Measurements from ENCODE around the gene DNAI2.

Gene DNAI2

DNA sequence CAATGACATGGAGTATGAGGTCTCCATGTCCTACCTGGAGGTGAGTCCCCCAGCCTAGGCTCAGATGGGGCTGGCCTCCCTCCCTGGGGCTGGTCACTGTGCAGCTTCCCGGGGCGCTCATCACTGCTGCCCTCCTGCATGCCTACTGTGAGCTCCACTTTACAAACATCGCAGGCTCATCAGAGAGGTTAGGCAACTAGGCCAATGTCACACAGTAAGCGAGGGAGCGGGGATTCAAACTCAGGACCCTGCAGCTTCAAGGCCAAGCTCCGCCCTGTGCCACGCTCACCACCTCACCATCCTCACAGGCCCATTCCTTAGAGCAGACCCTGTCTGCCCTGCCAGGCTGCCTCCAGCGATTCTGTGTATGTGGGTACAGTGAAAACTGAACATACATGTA lies 69.1 kb downstream of the DNAI2 start:
- DNase-seq: no peak

DNA sequence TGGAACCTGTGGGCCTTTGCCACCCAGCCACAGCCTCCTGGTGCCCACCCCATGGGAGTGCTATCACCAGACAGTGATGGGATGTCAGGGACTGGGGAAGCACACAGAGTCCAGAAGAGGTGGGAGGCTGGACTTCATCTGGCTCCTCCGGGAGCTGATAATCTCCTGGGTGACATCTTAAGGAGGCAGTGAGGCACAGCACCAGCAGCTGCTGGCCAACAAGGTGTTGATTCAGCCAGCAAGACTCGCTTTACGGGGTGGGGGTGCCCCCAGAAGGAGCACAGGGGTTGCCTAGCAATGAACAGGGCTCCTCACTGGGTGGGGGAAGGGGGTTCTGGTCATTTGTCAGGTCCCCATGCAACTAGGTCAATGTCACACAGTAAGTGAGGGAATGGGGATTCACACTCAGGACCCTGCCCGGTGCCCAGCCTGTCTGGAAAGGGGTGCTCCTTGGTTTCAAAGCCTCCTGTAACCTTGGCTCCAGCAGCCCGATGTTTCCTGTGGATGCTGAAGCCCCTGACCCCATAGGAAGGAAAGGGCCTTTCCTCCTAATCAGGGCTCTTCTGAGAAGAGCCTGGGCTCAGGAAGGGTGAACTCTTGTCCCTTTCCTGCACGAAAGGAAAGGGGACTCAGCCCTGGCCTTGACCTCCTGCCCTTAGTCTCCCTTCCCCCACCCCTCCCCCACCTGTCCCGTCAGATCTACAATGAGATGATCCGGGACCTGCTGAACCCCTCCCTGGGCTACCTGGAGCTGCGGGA lies 69.7 kb downstream of the DNAI2 start:
- DNase-seq: no peak

DNA sequence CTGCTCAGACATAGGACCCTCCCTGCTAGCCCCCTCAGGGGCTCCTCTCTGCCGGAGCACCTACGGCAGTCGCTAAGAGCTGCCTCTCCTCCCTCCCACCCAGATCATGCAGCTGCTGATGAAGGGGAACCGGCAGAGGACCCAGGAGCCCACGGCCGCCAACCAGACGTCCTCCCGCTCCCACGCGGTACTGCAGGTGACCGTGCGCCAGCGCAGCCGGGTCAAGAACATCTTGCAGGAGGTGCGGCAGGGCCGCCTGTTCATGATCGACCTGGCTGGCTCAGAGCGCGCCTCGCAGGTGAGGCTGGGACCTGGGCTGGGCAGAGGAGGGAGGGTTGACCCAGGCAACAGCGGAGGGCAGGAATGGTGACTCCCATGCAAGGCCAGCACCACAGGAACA lies 70.6 kb downstream of the DNAI2 start:
- no peak for DNase-seq

DNA sequence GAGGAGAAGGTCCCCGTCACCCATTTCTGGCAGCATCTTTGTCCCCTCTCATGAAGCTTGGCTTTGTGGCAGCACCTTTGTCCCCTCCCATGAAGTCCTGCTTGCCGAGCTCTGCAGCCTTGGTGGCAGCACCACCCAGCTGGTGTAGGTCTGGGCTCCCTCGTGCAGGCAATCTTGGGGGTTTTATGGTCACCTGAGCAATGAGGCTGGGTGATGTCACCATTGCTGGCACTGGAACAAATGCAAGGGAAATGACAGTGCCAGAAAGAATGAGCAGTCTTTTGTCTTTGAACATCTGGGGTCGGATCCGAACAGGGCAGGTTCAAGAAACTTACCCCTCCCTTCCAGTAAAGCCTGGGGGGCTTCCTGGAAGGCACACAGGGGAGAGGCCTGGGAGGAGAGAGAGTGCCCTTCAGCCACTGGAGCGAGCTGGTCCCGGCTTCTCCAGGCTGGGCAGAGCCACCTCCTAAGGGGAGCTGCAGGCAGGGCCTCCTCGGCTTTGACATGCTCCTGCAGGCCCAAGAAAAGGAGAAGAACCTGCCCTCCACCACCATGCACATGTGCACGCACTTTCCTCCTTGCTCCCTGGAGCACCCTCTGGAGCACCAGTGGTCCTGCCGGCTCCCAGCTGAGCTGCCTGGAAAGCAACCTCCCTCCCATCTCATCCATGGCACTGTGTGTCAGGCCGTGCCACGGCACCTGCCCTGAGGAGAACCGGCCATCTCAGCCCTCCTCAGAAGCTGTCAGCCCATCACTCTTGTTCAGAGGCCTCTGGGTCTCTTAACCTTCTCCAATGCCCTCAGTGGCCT lies 71.6 kb downstream of the DNAI2 start:
- DNase-seq: no peak

DNA sequence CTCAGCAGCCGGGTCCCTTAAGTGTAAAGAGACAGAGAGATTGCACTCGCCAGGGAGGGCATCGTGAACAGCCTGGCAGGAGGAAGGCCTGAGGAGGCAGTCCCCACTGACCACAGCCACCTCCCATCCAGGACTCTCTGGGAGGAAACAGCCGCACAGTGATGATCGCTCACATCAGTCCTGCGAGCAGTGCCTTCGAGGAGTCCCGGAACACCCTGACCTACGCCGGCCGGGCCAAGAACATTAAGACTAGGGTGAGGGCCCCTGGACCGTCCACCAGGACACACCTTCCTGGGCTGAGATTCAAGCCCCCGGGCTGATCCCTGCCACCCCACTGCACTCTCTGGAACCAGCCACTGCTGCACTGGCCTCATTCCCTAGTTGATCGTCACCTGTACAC lies 73.6 kb downstream of the DNAI2 start:
- no peak for DNase-seq

DNA sequence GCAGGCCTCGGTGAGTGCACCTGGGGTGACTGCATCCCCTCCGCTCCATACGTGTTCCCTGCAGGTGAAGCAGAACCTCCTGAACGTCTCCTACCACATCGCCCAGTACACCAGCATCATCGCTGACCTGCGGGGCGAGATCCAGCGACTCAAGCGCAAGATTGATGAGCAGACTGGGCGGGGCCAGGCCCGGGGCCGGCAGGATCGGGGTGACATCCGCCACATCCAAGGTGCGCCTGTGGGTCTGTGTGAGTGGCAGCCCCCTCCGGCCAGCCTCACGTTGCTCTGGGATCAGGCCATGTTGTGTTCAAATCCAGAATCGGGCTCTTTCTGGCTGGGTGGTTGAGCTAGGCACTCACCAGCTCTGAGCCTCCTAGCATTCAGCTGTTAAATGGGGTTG lies 75.1 kb downstream of the DNAI2 start:
- no peak for DNase-seq

DNA sequence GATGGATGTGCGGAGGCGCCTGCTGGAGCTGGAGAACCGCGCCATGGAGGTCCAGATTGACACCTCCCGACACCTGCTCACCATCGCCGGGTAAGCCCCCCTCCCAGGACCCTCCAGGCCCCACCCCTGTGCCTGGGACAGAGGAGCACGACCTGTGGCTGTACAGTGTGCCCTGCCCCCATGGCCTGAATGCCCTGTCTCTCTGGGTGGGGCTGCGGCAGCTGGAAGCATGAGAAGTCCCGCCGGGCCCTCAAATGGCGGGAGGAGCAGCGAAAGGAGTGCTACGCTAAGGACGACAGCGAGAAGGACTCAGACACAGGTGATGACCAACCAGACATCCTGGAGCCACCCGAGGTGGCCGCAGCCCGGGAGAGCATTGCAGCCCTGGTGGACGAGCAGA lies 76.5 kb downstream of the DNAI2 start:
- DNase-seq: no peak

DNA sequence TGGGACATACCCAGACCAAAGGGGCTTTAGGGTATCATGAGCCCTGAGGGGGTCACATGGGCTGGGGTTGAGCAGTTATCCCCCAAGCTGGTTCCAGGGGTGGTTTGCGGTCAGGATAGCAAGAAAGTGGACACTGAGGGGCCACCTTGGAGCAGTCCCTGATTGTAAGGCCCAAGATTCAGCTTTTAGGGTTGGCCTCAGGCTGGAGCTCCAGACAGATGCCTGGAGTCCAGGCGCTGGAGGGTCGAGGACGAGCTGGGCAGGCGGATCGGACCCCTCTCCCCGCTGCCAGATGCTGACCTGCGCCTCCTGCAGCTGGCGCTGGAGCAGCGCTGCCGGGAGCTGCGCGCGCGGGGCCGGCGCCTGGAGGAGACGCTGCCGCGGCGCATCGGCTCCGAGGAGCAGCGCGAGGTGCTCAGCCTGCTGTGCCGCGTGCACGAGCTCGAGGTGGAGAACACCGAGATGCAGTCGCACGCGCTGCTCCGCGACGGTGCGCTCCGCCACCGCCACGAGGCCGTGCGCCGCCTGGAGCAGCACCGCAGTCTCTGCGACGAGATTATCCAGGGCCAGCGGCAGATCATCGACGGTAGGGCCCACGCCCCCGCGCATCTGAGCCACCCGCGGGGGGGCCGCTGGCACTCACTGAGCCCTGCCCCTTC lies 77.6 kb downstream of the DNAI2 start:
- no peak for DNase-seq

DNA sequence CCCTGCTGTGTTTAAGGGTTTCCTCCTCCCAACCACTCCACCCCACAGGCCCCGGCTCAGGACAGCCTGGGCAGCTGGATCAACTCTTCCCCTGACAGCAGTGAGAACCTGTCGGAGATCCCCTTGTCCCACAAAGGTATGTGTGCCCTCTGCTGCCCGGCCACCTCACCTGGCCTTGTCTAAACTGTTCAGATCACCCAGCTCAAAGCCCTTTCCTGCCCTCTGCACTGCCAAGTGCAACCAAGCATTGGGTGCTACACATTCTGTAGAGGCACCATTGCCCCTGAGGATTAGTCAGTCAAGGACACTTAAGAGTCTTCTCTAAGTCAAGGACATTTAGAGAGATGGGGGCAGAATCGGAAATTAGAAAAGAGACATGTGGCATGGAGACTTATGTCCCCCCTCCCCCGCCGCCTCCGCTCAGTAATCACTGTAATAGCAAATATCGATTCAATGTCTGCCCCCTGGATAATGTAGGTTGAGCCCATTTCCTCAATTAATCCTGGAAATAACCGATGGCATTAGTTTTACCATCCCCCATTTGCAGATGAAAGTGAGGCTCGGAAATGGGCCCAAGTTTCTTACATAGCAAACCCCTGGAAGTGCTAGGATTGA lies 79.5 kb downstream of the DNAI2 start:
- no peak for DNase-seq

DNA sequence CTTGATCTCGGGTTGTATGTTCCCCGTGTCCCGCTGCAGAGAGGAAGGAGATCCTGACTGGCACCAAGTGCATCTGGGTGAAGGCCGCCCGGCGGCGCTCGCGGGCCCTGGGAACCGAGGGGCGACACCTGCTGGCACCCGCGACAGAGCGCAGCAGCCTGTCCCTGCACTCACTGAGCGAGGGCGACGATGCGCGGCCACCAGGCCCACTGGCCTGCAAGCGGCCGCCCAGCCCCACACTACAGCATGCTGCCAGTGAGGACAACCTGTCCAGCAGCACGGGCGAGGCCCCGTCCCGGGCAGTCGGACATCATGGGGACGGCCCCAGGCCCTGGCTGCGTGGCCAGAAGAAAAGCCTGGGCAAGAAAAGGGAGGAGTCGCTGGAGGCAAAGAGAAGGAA lies 80.1 kb downstream of the DNAI2 start:
- no peak for DNase-seq

DNA sequence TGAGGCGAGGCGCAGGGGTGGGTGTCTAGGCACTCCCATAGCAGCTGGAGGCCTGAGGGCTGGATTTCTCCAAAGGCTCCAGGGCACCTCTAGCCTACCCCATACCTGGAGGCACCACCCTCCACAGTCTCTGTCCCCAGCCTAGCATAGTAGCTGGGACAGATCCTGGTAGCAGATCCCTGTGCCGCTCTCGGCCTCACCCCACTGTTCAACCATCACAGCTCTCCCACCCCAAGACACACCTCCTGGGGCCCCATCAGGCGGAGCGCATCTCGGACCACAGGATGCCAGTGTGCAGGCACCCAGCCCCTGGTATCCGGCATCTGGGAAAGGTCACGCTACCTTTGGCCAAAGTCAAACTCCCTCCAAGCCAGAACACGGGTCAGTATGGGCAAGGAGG lies 80.5 kb downstream of the DNAI2 start:
- no peak for DNase-seq

DNA sequence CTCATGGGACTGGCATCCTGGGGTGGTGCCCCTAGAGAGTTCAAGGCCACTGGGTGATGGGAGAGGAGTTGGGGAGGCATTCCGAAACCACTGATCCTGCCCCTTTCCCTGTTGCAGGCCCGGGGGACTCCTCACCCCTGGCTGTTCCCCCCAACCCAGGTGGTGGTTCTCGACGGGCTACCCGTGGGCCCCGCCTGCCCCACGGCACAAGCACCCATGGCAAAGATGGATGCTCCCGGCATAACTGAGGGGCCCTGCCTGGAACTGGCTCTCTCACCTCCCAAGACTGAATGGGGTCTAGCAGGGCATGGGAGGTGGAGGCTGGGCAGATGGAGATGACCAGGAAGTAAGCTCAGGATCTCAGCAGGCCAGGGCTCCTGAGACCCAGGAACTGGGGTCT lies 81.0 kb downstream of the DNAI2 start:
- no peak for DNase-seq

DNA sequence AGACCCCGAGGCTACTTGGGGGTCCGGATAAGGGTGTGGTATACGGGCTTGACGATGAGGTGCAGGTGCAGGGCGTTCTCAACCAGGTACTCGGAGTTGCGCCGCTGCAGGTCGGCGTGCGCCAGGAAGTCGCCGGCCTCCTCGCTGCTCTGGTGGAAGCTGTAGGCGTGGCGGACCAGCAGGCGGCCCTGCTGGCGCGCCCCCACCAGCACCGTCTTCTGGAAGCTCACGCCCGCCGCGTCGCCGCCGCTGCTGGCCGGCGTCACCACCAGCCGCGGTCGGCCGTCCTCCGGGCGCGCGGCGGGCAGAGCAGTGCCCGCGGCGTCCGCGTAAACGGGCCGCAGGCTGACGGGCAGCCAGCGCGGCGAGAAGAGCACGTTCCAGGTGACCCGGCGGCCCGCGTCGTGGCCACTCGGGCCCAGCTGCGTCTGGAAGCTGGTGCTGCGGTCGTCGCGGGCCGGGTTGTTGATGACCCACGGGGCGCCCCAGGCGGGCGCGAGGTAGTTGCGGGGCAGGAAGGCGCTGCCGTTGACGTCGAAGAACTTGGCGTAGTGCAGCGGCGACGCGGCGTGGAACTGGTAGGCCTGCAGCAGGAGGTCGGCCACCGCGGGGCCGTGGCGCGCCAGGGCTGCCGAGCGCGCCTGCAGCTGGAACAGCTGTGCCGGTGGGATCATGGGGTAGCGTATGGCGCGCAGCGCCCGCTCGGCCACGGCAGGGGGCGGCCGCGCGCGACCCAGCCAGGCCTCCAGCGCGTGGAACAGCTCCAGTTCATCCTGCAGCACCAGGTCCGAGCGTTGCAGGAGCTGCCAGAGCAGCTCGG lies 82.8 kb downstream of the DNAI2 start:
- DNase-seq: no peak

DNA sequence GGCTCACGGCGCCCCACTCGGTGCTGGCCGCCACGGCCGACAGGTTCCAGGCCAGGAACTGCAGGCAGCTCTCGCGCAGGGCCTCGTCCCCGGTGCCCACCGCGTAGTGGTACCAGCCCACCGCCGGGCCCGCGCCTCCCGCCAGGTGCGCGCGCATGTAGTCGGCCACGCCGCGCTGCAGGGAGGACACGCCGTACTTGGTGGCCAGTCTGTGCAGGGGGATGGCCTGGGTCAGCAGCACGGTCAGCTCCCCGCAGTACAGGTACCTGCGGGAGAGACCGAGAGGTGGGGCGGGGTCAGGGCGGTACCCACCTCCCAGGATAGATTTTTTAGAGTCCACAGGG lies 83.4 kb downstream of the DNAI2 start:
- no peak for DNase-seq

DNA sequence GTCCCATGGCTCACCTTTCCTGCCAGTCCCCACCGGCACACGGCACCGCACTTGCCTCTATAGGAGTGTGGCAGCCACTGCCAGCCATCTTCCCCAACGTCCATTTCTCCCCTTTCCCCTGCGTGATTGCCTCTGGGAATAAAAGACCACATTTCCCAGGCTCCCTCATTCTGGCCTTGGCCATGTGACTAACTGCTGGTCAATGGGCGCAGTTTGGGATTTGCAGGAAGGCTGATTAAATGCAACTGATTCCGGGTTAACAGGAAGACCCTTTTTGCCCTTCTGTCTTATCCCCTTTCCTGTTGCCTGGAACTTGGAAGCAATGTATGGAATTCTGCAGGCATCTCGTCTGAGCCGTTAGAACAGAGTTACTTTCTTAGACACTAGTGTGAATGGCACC lies 84.7 kb downstream of the DNAI2 start:
- DNase-seq: no peak

DNA sequence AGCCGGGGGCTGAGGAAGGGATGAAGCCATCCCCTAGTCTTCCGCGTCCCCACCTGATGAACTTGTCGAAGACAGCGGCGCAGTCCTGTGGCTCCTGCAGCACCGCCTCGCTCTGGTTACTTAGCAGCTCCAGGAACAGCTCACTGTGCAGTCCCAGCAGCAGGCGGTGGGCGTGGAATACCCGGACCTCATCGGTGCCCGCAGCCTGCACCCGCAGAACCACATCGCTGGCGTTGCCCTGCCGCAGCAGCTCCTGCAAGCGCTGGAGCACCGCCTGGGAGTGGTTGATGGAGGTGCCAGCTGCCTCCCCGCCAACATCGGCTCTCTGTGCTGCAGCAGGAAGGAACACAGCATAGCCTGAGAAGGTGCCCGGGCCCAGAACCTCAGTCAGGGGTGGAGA lies 85.9 kb downstream of the DNAI2 start:
- DNase-seq: no peak

DNA sequence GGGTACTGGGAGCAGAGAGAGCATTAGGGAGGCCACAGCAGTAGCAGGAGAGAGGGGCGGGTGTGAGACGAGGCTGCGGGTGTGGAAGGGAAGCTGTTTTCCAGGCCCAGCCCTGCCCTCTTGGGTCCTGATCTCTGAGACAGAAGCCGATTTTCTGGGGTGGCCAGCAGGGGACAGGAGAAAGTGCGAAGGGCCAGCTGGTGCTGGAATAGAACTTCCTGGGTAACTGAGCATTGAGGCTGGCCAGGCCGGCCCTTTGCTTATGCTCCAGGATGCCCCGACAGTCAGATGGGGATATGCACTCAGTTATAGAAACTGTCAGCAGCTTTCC lies 86.8 kb downstream of the DNAI2 start:
- DNase-seq: no peak

DNA sequence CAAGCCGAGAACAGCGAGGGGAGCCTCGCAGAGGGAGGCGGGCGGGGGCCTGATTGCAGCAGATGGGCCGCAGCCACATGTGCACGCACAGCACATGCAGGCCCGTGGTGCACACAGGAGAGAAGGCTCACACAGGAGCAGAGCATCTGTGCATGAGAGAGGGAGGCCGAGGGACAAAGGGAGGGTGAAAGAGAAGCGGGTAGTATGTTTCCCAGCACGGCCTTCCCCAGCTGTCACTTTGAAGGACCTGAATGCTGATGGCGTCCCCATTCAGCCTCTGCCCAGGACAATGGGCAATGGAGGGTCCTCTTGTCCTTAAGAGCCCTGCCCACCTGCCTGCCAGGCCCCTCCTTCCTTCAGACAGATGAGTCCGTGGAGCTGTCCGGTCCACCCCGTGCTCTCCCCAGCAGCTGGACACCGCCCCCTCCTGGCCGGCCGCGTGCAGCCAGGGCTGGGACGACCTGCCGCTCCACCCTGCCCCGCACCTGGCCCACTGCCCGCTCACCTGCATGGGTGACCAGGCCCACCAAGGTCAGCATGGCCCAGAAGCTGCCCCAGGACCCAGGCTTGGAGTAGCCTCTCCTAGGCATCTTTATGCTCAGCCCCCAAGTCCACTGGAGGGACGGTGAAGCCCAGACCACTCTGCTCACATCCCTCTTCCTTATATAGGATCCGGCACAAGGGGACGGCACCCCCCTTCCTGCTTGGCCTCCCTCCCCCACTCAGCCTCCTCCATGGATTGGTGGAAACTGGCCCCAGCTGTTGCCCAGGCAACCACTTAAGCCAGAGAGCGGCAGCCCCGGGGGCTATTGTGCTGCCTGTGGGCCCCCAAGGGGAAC lies 87.4 kb downstream of the DNAI2 start, which contains the start of gene BTBD17:
BTBD17 (minus strand) TSS at position 639 of the 839 bp plus-strand sequence; CDS start at position 590, 49 bp downstream.
- DNase-seq: no peak

DNA sequence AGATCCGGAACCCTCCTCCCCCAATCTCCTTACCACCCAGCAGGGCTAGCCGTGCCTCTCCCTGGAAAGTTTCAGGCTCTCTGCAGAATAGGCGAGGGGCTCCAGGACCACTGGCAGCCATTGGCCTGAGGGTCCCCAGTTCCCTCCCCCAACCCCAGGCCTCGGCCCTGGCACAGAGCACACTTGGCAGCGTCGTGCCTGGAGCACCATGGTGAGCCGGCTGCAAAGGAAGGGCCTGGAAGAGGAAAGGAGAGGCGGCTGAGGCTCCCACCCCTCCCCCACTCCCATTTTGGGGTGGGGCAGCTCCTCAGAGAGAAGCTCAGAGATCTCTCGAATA lies 88.0 kb downstream of the DNAI2 start:
- DNase-seq: no peak

DNA sequence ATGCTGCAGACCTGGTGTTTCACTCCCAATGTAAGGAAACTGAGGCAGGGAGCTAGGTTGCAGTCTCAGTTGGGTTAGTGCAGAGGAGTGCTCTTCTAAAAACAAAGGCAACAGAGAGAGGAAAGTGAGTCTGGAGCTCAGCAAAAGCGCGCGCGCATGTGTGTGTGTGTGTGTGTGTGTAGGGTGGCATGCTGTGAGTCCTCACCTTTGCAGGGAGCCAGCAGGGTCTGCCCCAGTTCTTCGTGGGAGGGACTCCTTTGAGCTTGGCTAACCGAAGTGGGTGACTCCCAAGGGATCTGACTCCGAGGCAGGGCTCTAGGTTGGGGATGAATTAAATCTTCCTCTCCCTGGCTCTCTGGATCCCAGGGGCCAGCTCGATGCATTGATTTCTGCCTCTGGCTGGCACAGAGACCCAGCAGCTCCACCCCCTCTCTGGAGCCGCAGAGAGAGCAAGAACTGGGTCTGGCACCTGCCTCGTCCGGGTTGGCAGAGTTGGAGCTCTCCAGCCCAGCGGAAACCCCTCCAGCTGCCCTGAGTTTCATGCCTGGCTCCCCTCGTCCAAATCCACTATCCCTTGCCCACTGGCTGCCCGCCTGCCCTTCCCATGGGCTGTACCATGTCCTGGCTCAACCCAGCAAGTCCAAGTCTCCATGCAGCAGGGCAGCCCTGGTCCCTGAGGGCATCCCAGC lies 88.9 kb downstream of the DNAI2 start:
- no peak for DNase-seq
